Esophagus muscularis mucosa (tissue), 3 donors: Measurements from ENCODE around the gene EHBP1.

Experiments used
- POLR2A ChIP-seq: fragments of 450-650 bp; IDR thresholded peaks from one replicate; pipeline ENCODE4 v1.6.1; 2017; ENCODE audit warnings: antibody characterized with exemption, moderate library complexity, mild to moderate bottlenecking, low read depth
- TF ChIP-seq, protein P1 (sequence below), 3 experiments: fragments of 200-600 bp in 2 of 3; fragments of 450-650 bp in 1 of 3; sonication (generic) in 2 of 3; IDR thresholded peaks; one replicate each; pipeline ENCODE4 v1.5.1; 2017 to 2019; ENCODE audit warnings: antibody characterized with exemption in 3 of 3, mild to moderate bottlenecking in 2 of 3, moderate library complexity in 1 of 3

DNA sequence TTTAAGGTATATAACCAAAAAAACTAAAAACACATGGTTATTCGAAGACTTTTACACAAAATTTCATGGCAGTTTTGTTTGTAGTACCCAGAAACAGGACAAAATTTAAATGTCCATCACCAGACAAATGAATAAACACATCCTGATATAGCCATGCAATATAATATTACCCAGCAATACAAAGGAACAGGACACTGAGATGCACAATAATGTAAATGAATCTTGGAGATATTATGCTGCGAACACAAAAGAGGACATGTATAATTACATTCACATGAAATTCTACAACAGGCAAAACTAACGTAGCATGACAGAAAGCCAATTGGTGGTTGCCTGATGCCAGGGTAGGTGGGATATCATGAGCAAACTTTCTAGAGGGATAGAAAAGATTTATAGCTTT, 252.7 kb downstream of the EHBP1 start:
- TF ChIP-seq, protein P1, sequence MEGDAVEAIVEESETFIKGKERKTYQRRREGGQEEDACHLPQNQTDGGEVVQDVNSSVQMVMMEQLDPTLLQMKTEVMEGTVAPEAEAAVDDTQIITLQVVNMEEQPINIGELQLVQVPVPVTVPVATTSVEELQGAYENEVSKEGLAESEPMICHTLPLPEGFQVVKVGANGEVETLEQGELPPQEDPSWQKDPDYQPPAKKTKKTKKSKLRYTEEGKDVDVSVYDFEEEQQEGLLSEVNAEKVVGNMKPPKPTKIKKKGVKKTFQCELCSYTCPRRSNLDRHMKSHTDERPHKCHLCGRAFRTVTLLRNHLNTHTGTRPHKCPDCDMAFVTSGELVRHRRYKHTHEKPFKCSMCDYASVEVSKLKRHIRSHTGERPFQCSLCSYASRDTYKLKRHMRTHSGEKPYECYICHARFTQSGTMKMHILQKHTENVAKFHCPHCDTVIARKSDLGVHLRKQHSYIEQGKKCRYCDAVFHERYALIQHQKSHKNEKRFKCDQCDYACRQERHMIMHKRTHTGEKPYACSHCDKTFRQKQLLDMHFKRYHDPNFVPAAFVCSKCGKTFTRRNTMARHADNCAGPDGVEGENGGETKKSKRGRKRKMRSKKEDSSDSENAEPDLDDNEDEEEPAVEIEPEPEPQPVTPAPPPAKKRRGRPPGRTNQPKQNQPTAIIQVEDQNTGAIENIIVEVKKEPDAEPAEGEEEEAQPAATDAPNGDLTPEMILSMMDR (IDR thresholded peaks at IDR 0.05), result no peak
- no peak for TF ChIP-seq POLR2A
